ENCODE results near the gene CRIM1. TPM values are rescaled to one million over a fixed set of nuclear protein-coding genes. Genes with fewer than 3 reads are reported as not detected.

The CRIM1 gene
- total and polyA plus RNA-seq, 4 donors, result 24.3 to 119 (median 58.4) TPM

- no peaks in the 10 kb centered on the region for H3K9me3 ChIP-seq (ENCODE audit: control insufficient read depth in 4 of 4, insufficient read depth in 3 of 4, low read length in 3 of 4)
- peaks cover 13 to 25% (median 20%) of the 10 kb centered on the region in 4 donors for H3K36me3 ChIP-seq (ENCODE audit: control insufficient read depth in 4 of 4, insufficient read depth in 4 of 4, low read length in 4 of 4)
- 90 to 98% methylated on average over 4 of the region's 4 CpGs for WGBS, 2 donors
- H3K9ac ChIP-seq (ENCODE audit: insufficient read depth in 1 of 2, low read length in 2 of 2), result no peak overlapping the region
- H3K4me3 ChIP-seq, result no peak overlapping the region
- TF ChIP-seq, protein P1, sequence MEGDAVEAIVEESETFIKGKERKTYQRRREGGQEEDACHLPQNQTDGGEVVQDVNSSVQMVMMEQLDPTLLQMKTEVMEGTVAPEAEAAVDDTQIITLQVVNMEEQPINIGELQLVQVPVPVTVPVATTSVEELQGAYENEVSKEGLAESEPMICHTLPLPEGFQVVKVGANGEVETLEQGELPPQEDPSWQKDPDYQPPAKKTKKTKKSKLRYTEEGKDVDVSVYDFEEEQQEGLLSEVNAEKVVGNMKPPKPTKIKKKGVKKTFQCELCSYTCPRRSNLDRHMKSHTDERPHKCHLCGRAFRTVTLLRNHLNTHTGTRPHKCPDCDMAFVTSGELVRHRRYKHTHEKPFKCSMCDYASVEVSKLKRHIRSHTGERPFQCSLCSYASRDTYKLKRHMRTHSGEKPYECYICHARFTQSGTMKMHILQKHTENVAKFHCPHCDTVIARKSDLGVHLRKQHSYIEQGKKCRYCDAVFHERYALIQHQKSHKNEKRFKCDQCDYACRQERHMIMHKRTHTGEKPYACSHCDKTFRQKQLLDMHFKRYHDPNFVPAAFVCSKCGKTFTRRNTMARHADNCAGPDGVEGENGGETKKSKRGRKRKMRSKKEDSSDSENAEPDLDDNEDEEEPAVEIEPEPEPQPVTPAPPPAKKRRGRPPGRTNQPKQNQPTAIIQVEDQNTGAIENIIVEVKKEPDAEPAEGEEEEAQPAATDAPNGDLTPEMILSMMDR (IDR thresholded peaks at IDR 0.05; ENCODE audit: control extremely low read depth, extremely low read depth), result no peak
- no peaks in the 10 kb centered on the region for H3K27me3 ChIP-seq (ENCODE audit: control insufficient read depth in 3 of 3, insufficient read depth in 3 of 3, low read length in 2 of 3)
- ATAC-seq (ENCODE audit: insufficient read depth, low FRiP score), result no peak
- no peak for DNase-seq
- peaks cover 3 to 40% (median 17%) of the 10 kb centered on the region in 5 donors for H3K4me1 ChIP-seq (ENCODE audit: control insufficient read depth in 5 of 5, insufficient read depth in 5 of 5, low read length in 5 of 5)
- H3K27ac ChIP-seq (ENCODE audit: low read depth in 1 of 2, low read length in 1 of 2), result no peak overlapping the region
These were observed 127.7 kb downstream of the CRIM1 start for GRCh38 chr2:36483290-36483689.

DNA sequence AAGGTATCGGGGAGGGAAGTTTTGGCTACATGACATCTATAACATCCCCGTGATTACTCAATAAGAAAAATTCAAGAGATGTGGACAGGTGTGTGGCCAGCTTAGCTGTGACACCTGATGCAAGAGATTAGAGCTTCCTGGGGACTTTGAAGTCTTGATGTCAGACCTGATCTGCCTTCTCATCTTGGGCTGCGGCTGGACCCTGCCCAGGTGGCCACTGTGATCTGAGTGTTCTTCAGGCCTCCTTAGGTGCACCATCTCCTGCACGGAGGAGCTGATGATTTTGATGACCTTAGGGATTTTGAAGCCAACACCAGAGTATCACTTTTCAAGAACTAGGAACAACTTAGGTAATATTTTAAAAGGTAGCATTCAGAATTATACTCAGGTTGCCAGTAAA is 128.9 kb downstream of the CRIM1 start:
- Histone ChIP-seq H3K27me3 (ENCODE audit: control insufficient read depth in 3 of 3, insufficient read depth in 3 of 3, low read length in 2 of 3) (no peaks in the 10 kb centered on the region), H3K36me3 (ENCODE audit: control insufficient read depth in 4 of 4, insufficient read depth in 4 of 4, low read length in 4 of 4) (peaks cover 11 to 20% (median 15%) of the 10 kb centered on the region in 4 donors), H3K9ac (ENCODE audit: insufficient read depth in 1 of 2, low read length in 2 of 2) (no peak overlapping the region), H3K9me3 (ENCODE audit: control insufficient read depth in 4 of 4, insufficient read depth in 3 of 4, low read length in 3 of 4) (no peaks in the 10 kb centered on the region), H3K4me3 (no peak overlapping the region), H3K4me1 (ENCODE audit: control insufficient read depth in 5 of 5, insufficient read depth in 5 of 5, low read length in 5 of 5) (peaks cover 6 to 31% (median 22%) of the 10 kb centered on the region in 5 donors), H3K27ac (ENCODE audit: low read depth in 1 of 2, low read length in 1 of 2) (no peak overlapping the region)
- ATAC-seq (ENCODE audit: insufficient read depth, low FRiP score) (no peak), DNase-seq (no peak)
- WGBS, 2 donors, result 95 to 96% methylated on average over 4 of the region's 4 CpGs
- TF ChIP-seq, protein P1 (IDR thresholded peaks at IDR 0.05; ENCODE audit: control extremely low read depth, extremely low read depth), result no peak

DNA sequence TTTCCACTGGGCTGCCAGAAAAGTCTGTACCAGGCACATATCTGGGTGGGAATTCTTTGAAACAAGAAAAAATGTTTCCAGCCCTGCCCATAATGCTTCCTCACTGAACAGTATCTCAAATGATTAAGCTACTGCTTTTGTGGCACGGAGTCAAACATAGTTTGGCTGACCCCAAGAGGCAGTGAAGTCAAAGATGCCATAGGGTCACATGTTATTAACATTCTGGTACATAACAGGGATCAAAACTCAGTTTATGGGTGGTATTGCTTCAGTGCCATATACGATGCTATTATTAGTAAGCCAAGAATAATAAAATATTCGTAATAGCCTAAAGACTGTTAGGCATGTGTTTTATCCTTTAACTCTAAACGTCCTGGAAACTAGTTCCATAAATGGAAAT is 129.9 kb downstream of the CRIM1 start:
- DNase-seq (peak; percentile 53 to 76 (median 64)), ATAC-seq (ENCODE audit: insufficient read depth, low FRiP score) (no peak)
- Histone ChIP-seq H3K9me3 (ENCODE audit: control insufficient read depth in 4 of 4, insufficient read depth in 3 of 4, low read length in 3 of 4) (no peaks in the 10 kb centered on the region), H3K9ac (ENCODE audit: insufficient read depth in 1 of 2, low read length in 2 of 2) (no peak overlapping the region), H3K36me3 (ENCODE audit: control insufficient read depth in 4 of 4, insufficient read depth in 4 of 4, low read length in 4 of 4) (peaks cover 4 to 14% (median 9%) of the 10 kb centered on the region in 4 donors), H3K4me3 (no peak overlapping the region), H3K4me1 (ENCODE audit: control insufficient read depth in 5 of 5, insufficient read depth in 5 of 5, low read length in 5 of 5) (peaks cover 8 to 31% (median 22%) of the 10 kb centered on the region in 5 donors), H3K27me3 (ENCODE audit: control insufficient read depth in 3 of 3, insufficient read depth in 3 of 3, low read length in 2 of 3) (no peaks in the 10 kb centered on the region), H3K27ac (ENCODE audit: low read depth in 1 of 2, low read length in 1 of 2) (peak overlapping the region in 1 of 2 donors; percentile 41)
- WGBS, 2 donors, result 59 to 69% methylated on average over 4 of the region's 4 CpGs
- TF ChIP-seq, protein P1 (IDR thresholded peaks at IDR 0.05; ENCODE audit: control extremely low read depth, extremely low read depth), result no peak

DNA sequence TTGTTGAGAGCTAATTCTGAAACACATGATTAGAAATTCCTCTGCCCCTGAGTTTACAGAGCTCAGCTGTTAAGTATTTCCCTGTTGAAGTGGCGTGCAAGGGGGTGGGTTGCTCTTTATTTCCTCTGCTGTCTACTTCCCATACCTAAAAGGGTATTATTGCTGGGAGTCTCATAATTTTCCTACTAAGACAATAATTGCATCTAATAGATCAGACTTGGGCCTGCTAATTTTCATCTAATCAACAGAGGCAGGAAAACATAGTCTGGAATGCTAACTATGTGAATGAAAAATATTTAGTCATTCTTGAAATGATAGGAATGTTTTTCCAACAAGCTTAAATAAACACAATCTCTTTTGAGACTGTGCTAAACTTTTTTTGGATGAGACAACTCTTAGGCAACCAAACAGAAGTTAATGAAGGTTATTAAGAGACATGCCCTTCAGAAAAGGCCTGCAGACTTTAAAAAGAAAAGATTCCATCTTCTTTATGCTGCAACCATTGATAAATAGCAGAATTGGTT is 131.0 kb downstream of the CRIM1 start:
- no peak for ATAC-seq (ENCODE audit: insufficient read depth, low FRiP score)
- H3K4me1 ChIP-seq (ENCODE audit: control insufficient read depth in 5 of 5, insufficient read depth in 5 of 5, low read length in 5 of 5), result peaks cover 10 to 31% (median 22%) of the 10 kb centered on the region in 5 donors
- H3K9me3 ChIP-seq (ENCODE audit: control insufficient read depth in 4 of 4, insufficient read depth in 3 of 4, low read length in 3 of 4), result no peaks in the 10 kb centered on the region
- H3K36me3 ChIP-seq (ENCODE audit: control insufficient read depth in 4 of 4, insufficient read depth in 4 of 4, low read length in 4 of 4), result peaks cover 4 to 9% (median 7%) of the 10 kb centered on the region in 4 donors
- H3K27me3 ChIP-seq (ENCODE audit: control insufficient read depth in 3 of 3, insufficient read depth in 3 of 3, low read length in 2 of 3), result no peaks in the 10 kb centered on the region
- no peak overlapping the region for H3K27ac ChIP-seq (ENCODE audit: low read depth in 1 of 2, low read length in 1 of 2)
- 40 to 76% methylated on average over 1 of the region's 1 CpG for WGBS, 2 donors
- TF ChIP-seq, protein P1 (IDR thresholded peaks at IDR 0.05; ENCODE audit: control extremely low read depth, extremely low read depth), result no peak
- H3K4me3 ChIP-seq, result no peak overlapping the region
- no peak overlapping the region for H3K9ac ChIP-seq (ENCODE audit: insufficient read depth in 1 of 2, low read length in 2 of 2)
- peak in 2 of 3 donors; percentile 55 to 59 for DNase-seq

All from lung (tissue), 12 donors.